Measurements from ENCODE around the gene SPATA16.

GRCh38 chr3:172885704-172886103, 255.3 kb downstream of the SPATA16 start:
- no peak for TF ChIP-seq CTCF (IDR thresholded peaks at IDR 0.05)
- no peak for TF ChIP-seq EZH2 (IDR thresholded peaks at IDR 0.05; ENCODE audit: borderline replicate concordance, insufficient read depth, low read depth, low read length, poor library complexity, severe bottlenecking)

Measured in B cell (primary cell).